IMR-90 (cell line): ENCODE data around the gene AREL1. TPM values are rescaled to one million over a fixed set of nuclear protein-coding genes. Genes with fewer than 3 reads are reported as not detected.
A peak's percentile ranks its signal among the peaks of the same experiment; 100 is the strongest.

Experiments used
- ATAC-seq: fragments of 200-7000 bp; cut with Tn5 transposase; 2 replicates; pipeline ENCODE4 v1.9.1; 2020; ENCODE audit warnings: low read depth, mild to moderate bottlenecking, moderate library complexity
- BruUV-seq: library from RNA; stranded (reverse); fragments of 400-500 nt; replicated peaks from 2 replicates; lab custom pipeline; 2021; lab: Mats Ljungman, UMichigan
- CTCF ChIA-PET: fragments of 300-600 bp; formaldehyde crosslinking; extraction: SDS; loops from one replicate; lab custom pipeline; 2021; ENCODE audit warnings: antibody characterized with exemption; lab: Yijun Ruan, JAX
- POLR2A ChIA-PET: fragments of 300-600 bp; sonication (Branson Sonifier 250); formaldehyde crosslinking; loops from one replicate; lab custom pipeline; 2022; ENCODE audit warnings: antibody characterized with exemption; ENCODE audit not compliant: unreplicated experiment; lab: Charles Lee
- DNase-seq: peaks from one replicate; pipeline ENCODE4 v3.0.0; 2013
- H2AFZ ChIP-seq: replicated peaks from 2 replicates; pipeline ENCODE3; 2013; ENCODE audit warnings: low read length, mild to moderate bottlenecking; ENCODE audit not compliant: poor library complexity
- H2AK5ac ChIP-seq: 2 replicates; pipeline ENCODE4 v1.6.1; 2013; ENCODE audit warnings: low read depth, low read length, inconsistent platforms
- H2AK9ac ChIP-seq: replicated peaks from 2 replicates; pipeline ENCODE3; 2013; ENCODE audit warnings: mild to moderate bottlenecking, low read depth, low read length, moderate library complexity; ENCODE audit not compliant: poor library complexity
- H2BK120ac ChIP-seq: 2 replicates; pipeline ENCODE4 v1.6.1; 2013; ENCODE audit warnings: low read depth, low read length, inconsistent platforms
- H2BK15ac ChIP-seq: 3 replicates; pipeline ENCODE4 v1.6.1; 2013; ENCODE audit warnings: low read depth, low read length, inconsistent platforms
- H2BK20ac ChIP-seq: 2 replicates; pipeline ENCODE4 v1.6.1; 2013; ENCODE audit warnings: low read depth, mild to moderate bottlenecking, inconsistent platforms, low read length, moderate library complexity
- H2BK5ac ChIP-seq: 2 replicates; pipeline ENCODE4 v1.6.1; 2013; ENCODE audit warnings: mild to moderate bottlenecking, low read depth, low read length, inconsistent platforms; ENCODE audit not compliant: poor library complexity, severe bottlenecking
- H3K14ac ChIP-seq: replicated peaks from 2 replicates; pipeline ENCODE4 v1.6.1; 2013; ENCODE audit warnings: low read depth, low read length, inconsistent platforms
- H3K18ac ChIP-seq: 2 replicates; pipeline ENCODE4 v1.6.1; 2013; ENCODE audit warnings: low read depth, low read length, control low read depth
- H3K23ac ChIP-seq: 2 replicates; pipeline ENCODE4 v1.6.1; 2013; ENCODE audit warnings: low read depth, low read length, inconsistent platforms
- H3K27ac ChIP-seq: 2 replicates; pipeline ENCODE4 v1.5.1; 2013; ENCODE audit warnings: mild to moderate bottlenecking, control low read depth, low read length; ENCODE audit not compliant: insufficient read depth
- H3K27me3 ChIP-seq: 2 replicates; pipeline ENCODE4 v1.6.1; 2013; ENCODE audit warnings: low read length; ENCODE audit not compliant: control insufficient read depth, insufficient read depth
- H3K36me3 ChIP-seq: 2 replicates; pipeline ENCODE4 v1.6.1; 2013; ENCODE audit warnings: low read length, mixed read lengths; ENCODE audit not compliant: control insufficient read depth, insufficient read depth
- H3K4ac ChIP-seq: 2 replicates; pipeline ENCODE4 v1.6.1; 2013; ENCODE audit warnings: low read depth, low read length, inconsistent platforms
- H3K4me1 ChIP-seq: 2 replicates; pipeline ENCODE4 v1.6.1; 2013; ENCODE audit warnings: low read length, mixed read lengths; ENCODE audit not compliant: control insufficient read depth, insufficient read depth
- H3K4me2 ChIP-seq: 2 replicates; pipeline ENCODE4 v1.6.1; 2013; ENCODE audit warnings: low read depth, mild to moderate bottlenecking, control low read depth, low read length, moderate library complexity
- H3K4me3 ChIP-seq: 2 replicates; pipeline ENCODE4 v1.5.1; 2013; ENCODE audit warnings: low read depth, mild to moderate bottlenecking, control low read depth, low read length, moderate library complexity; ENCODE audit not compliant: insufficient read depth
- H3K56ac ChIP-seq: 2 replicates; pipeline ENCODE4 v1.6.1; 2013; ENCODE audit warnings: low read length, inconsistent platforms; ENCODE audit not compliant: insufficient read depth; ENCODE audit errors: extremely low read depth
- H3K79me1 ChIP-seq, 2 experiments: 2 replicates each; pipeline ENCODE4 v1.6.1; 2013; ENCODE audit warnings: low read length in 2 of 2, inconsistent platforms in 1 of 2, low read depth in 1 of 2
- H3K9ac ChIP-seq: 2 replicates; pipeline ENCODE4 v1.6.1; 2013; ENCODE audit warnings: low read depth, low read length, control low read depth
- H3K9me1 ChIP-seq: 2 replicates; pipeline ENCODE4 v1.6.1; 2013; ENCODE audit warnings: low read length, inconsistent platforms; ENCODE audit not compliant: insufficient read depth
- H3K9me3 ChIP-seq: 2 replicates; pipeline ENCODE4 v1.6.1; 2013; ENCODE audit warnings: low read length; ENCODE audit not compliant: control insufficient read depth, insufficient read depth
- H4K20me1 ChIP-seq: 2 replicates; pipeline ENCODE4 v1.6.1; 2013; ENCODE audit warnings: low read length, inconsistent platforms; ENCODE audit not compliant: insufficient read depth
- H4K5ac ChIP-seq: 2 replicates; pipeline ENCODE4 v1.6.1; 2013; ENCODE audit warnings: mild to moderate bottlenecking, low read depth, low read length, control low read depth
- H4K8ac ChIP-seq, 2 experiments: 2 replicates each; pipeline ENCODE4 v1.6.1; 2013; ENCODE audit warnings: low read depth in 2 of 2, low read length in 2 of 2, control low read depth in 1 of 2, inconsistent platforms in 1 of 2
- H4K91ac ChIP-seq: 2 replicates; pipeline ENCODE4 v1.6.1; 2013; ENCODE audit warnings: low read depth, low read length, inconsistent platforms; ENCODE audit not compliant: insufficient read depth
- BHLHE40 ChIP-seq: fragments of 150-350 bp; IDR thresholded peaks from 2 replicates; pipeline ENCODE4 v1.6.1; 2016; ENCODE audit warnings: mild to moderate bottlenecking, low read depth, low read length
- CEBPB ChIP-seq: IDR thresholded peaks from 2 replicates; pipeline ENCODE4 v1.6.1; 2012; ENCODE audit warnings: low read depth, low read length, improper control_type of control experiment
- CHD1 ChIP-seq: IDR thresholded peaks from 2 replicates; pipeline ENCODE4 v1.6.1; 2012; ENCODE audit warnings: low read depth, low read length, improper control_type of control experiment
- FOS ChIP-seq: fragments of 150-350 bp; IDR thresholded peaks from 2 replicates; pipeline ENCODE4 v1.6.1; 2016; ENCODE audit warnings: low read depth, low read length
- MAFK ChIP-seq: IDR thresholded peaks from 2 replicates; pipeline ENCODE4 v1.6.1; 2012; ENCODE audit warnings: low read depth, low read length, improper control_type of control experiment
- MAZ ChIP-seq: IDR thresholded peaks from 2 replicates; pipeline ENCODE4 v1.6.1; 2012; ENCODE audit warnings: low read depth, mild to moderate bottlenecking, low read length, improper control_type of control experiment, moderate library complexity, borderline replicate concordance
- MXI1 ChIP-seq: IDR thresholded peaks from 2 replicates; pipeline ENCODE4 v1.6.1; 2012; ENCODE audit warnings: low read depth, mild to moderate bottlenecking, low read length, moderate library complexity, borderline replicate concordance
- NFE2L2 ChIP-seq: fragments of 150-350 bp; IDR thresholded peaks from 2 replicates; pipeline ENCODE4 v1.6.1; 2016; ENCODE audit warnings: low read depth, mild to moderate bottlenecking, low read length
- POLR2A ChIP-seq: IDR thresholded peaks from 2 replicates; pipeline ENCODE4 v1.6.1; 2012; ENCODE audit warnings: mild to moderate bottlenecking, low read depth, low read length
- RAD21 ChIP-seq: IDR thresholded peaks from 2 replicates; pipeline ENCODE4 v1.6.1; 2012; ENCODE audit warnings: low read length, improper control_type of control experiment
- RCOR1 ChIP-seq: IDR thresholded peaks from 2 replicates; pipeline ENCODE4 v1.6.1; 2012; ENCODE audit warnings: mild to moderate bottlenecking, low read length, improper control_type of control experiment; ENCODE audit not compliant: insufficient replicate concordance
- RFX5 ChIP-seq: IDR thresholded peaks from 2 replicates; pipeline ENCODE4 v1.8.0; 2012; ENCODE audit warnings: low read depth, mild to moderate bottlenecking, low read length, moderate library complexity
- WGBS, 2 experiments: methylation state at CpG; one replicate each; pipeline versions ENCODE4 v1.1.5 to v1.1.7; 2013; ENCODE audit warnings: missing lambda C conversion rate in 2 of 2; ENCODE audit not compliant: insufficient read length in 1 of 2; ENCODE audit errors: extremely low coverage in 2 of 2; 5-methylcytosine and 5-hydroxymethylcytosine counted together
- dilution Hi-C: fragments of 300-500 bp; cut with HindIII; formaldehyde crosslinking; loops from one replicate; pipeline ENCODE4 v1.14.3; 2018; ENCODE audit warnings: low sequenced_read_pairs; ENCODE audit not compliant: unreplicated experiment
- in situ Hi-C: fragments of 300-500 bp; cut with MboI; formaldehyde crosslinking; loops from 3 replicates; pipeline ENCODE4 v1.14.3; 2019; ENCODE audit warnings: low sequenced_read_pairs, inconsistent platforms, mixed read lengths
- intact Hi-C: fragments of 100-400 bp; cut with micrococcal nuclease; formaldehyde crosslinking; loops from 2 replicates; pipeline ENCODE4 v1.10.0; 2022
- polyA plus RNA-seq, 3 experiments: library from polyadenylated mRNA; depleted of rRNA; stranded (reverse); fragments of >200 nt; gene quantifications; 2 replicates each; pipeline ENCODE4 v1.2.3, GENCODE V29; 2012; ENCODE audit warnings: low replicate concordance in 1 of 3
- total RNA-seq: library from RNA; depleted of rRNA; stranded (reverse); fragments of >200 nt; gene quantifications from 2 replicates; pipeline ENCODE4 v1.2.3, GENCODE V29; 2012
- TF ChIP-seq, protein P1 (sequence below): fragments of 150-350 bp; IDR thresholded peaks from 2 replicates; pipeline ENCODE4 v1.6.1; 2017; ENCODE audit warnings: mild to moderate bottlenecking, antibody characterized with exemption, low read length, low read depth
- TF ChIP-seq, protein P2 (sequence below): fragments of 150-350 bp; IDR thresholded peaks from 2 replicates; pipeline ENCODE4 v1.6.1; 2016; ENCODE audit warnings: low read depth, mild to moderate bottlenecking, low read length, moderate library complexity, borderline replicate concordance
- TF ChIP-seq, protein P3 (sequence below): conservative IDR thresholded peaks from 2 replicates; pipeline ENCODE4 v1.5.1; 2012; ENCODE audit warnings: mild to moderate bottlenecking, low read depth, low read length, improper control_type of control experiment

AREL1 gene
- total and polyA plus RNA-seq, 2 of the 4 experiments (the other 2 are of a cell fraction) = 30.0 to 39.3 TPM

DNA sequence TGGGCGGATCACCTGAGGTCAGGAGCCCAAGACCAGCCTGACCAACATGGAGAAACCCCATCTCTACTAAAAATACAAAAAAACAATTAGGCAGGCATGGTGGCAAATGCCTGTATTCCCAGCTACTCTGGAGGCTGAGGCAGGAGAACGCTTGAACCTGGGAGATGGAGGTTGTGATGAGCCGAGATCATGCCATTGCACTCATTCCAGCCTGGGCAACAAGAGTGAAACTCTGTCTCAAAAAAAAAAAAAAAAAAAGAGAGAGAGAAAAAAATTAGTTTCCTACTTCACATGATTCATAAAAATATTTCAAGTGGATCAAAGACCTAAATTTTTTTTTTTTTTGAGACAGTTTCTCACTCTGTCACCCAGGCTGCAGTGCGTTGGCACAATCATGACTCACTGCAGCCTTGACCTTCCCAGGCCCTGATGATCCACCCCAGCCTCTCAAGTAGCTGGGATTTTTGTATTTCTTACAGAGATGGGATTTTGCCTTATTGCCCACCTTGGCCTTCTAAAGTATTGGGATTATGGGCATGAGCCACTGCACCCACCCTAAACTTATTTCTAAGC lies 25.0 kb upstream of the AREL1 start:
- POLR2A ChIA-PET = no interaction called here
- Histone ChIP-seq H3K9me1 (no peaks in the 10 kb centered on the region), H2BK15ac (no peak overlapping the region)

More for the DNA sequence above, 25.0 kb upstream of the AREL1 start:
- Histone ChIP-seq H3K4me3 (no peak overlapping the region), H3K9ac (no peak overlapping the region), H2BK120ac (no peak overlapping the region), H4K91ac (no peak overlapping the region), H3K27me3 (no peaks in the 10 kb centered on the region), H3K79me1 (no peaks in the 10 kb centered on the region), H2BK20ac (no peak overlapping the region), H3K23ac (no peak overlapping the region), H2AK5ac (no peak overlapping the region), H3K14ac (no peak overlapping the region), H3K4me1 (no peaks in the 10 kb centered on the region; the same call in 1 of the 2 replicates), H2BK5ac (no peak overlapping the region), H3K4me2 (no peak overlapping the region), H3K56ac (no peak overlapping the region), H3K4ac (no peak overlapping the region), H2AK9ac (no peak overlapping the region), H3K36me3 (peaks cover 17% of the 10 kb centered on the region), H4K20me1 (no peaks in the 10 kb centered on the region), H4K5ac (no peak overlapping the region), H3K9me3 (peaks cover 1% of the 10 kb centered on the region; the same call in 1 of the 2 replicates), H2AFZ (no peak overlapping the region), H3K27ac (no peak overlapping the region), H4K8ac (no peak overlapping the region), H3K18ac (no peak overlapping the region)
- CTCF ChIA-PET = interaction anchor here (0.6 kb wide), 1 partner anchor 101 kb away, joined by 3 read pairs; no protein-coding TSS in a partner anchor
- ATAC-seq (no peak), DNase-seq (peak; percentile 50)
- TF ChIP-seq NFE2L2 (no peak), POLR2A (no peak), RFX5 (no peak), MXI1 (no peak), RAD21 (no peak), CEBPB (no peak), MAZ (no peak), FOS (no peak), RCOR1 (no peak), CHD1 (no peak), MAFK (no peak), BHLHE40 (no peak)
- TF ChIP-seq, protein P1, sequence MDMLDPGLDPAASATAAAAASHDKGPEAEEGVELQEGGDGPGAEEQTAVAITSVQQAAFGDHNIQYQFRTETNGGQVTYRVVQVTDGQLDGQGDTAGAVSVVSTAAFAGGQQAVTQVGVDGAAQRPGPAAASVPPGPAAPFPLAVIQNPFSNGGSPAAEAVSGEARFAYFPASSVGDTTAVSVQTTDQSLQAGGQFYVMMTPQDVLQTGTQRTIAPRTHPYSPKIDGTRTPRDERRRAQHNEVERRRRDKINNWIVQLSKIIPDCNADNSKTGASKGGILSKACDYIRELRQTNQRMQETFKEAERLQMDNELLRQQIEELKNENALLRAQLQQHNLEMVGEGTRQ = no peak
- TF ChIP-seq, protein P2, sequence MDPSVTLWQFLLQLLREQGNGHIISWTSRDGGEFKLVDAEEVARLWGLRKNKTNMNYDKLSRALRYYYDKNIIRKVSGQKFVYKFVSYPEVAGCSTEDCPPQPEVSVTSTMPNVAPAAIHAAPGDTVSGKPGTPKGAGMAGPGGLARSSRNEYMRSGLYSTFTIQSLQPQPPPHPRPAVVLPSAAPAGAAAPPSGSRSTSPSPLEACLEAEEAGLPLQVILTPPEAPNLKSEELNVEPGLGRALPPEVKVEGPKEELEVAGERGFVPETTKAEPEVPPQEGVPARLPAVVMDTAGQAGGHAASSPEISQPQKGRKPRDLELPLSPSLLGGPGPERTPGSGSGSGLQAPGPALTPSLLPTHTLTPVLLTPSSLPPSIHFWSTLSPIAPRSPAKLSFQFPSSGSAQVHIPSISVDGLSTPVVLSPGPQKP = no peak
- TF ChIP-seq, protein P3, sequence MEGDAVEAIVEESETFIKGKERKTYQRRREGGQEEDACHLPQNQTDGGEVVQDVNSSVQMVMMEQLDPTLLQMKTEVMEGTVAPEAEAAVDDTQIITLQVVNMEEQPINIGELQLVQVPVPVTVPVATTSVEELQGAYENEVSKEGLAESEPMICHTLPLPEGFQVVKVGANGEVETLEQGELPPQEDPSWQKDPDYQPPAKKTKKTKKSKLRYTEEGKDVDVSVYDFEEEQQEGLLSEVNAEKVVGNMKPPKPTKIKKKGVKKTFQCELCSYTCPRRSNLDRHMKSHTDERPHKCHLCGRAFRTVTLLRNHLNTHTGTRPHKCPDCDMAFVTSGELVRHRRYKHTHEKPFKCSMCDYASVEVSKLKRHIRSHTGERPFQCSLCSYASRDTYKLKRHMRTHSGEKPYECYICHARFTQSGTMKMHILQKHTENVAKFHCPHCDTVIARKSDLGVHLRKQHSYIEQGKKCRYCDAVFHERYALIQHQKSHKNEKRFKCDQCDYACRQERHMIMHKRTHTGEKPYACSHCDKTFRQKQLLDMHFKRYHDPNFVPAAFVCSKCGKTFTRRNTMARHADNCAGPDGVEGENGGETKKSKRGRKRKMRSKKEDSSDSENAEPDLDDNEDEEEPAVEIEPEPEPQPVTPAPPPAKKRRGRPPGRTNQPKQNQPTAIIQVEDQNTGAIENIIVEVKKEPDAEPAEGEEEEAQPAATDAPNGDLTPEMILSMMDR = no peak
- no TSS peak for BruUV-seq
- intact Hi-C loops (no loop called here), dilution Hi-C loops (no loop called here), in situ Hi-C loops (no loop called here)
- no CpG with 5 or more reads among the region's 4 CpGs for WGBS, 2 experiments
